Gastroesophageal sphincter (tissue), 4 donors: Measurements from ENCODE around the gene IVL. TPM values are rescaled to one million over a fixed set of nuclear protein-coding genes. Genes with fewer than 3 reads are reported as not detected.

Source experiments
- ATAC-seq: fragments of 150-250 bp; one replicate; pipeline ENCODE4 v1.9.1; 2016; ENCODE audit warnings: mild to moderate bottlenecking, moderate library complexity
- H3K27ac ChIP-seq, 4 donors: fragments of 200-600 bp; sonication (generic) in 3 of 4; 1 replicate in 3 of 4; 2 replicates in 1 of 4; pipeline ENCODE4 v1.5.1; 2016 to 2019
- H3K27me3 ChIP-seq: fragments of 200-600 bp; sonication (generic); one replicate; pipeline ENCODE4 v1.5.1; 2019
- H3K36me3 ChIP-seq, 2 donors: fragments of 200-600 bp; sonication (generic); one replicate each; pipeline ENCODE4 v1.5.1; 2019; ENCODE audit warnings: control low read depth in 1 of 2
- H3K4me1 ChIP-seq, 3 donors: fragments of 200-600 bp; sonication (generic); 1 replicate in 2 of 3; 2 replicates in 1 of 3; pipeline ENCODE4 v1.5.1; 2016 to 2019; ENCODE audit warnings: control low read depth in 2 of 3
- H3K4me3 ChIP-seq, 2 donors: fragments of 200-600 bp; sonication (generic); one replicate each; pipeline ENCODE4 v1.5.1; 2019; ENCODE audit warnings: mild to moderate bottlenecking in 1 of 2, moderate library complexity in 1 of 2
- H3K9me3 ChIP-seq, 3 donors: fragments of 200-600 bp; sonication (generic); one replicate each; pipeline ENCODE4 v1.5.1; 2017 to 2019; ENCODE audit warnings: control low read depth in 2 of 3
- EP300 ChIP-seq: sonication (generic); formaldehyde crosslinking; IDR thresholded peaks from one replicate; pipeline ENCODE4 v1.6.1; 2017; ENCODE audit warnings: antibody characterized with exemption, mild to moderate bottlenecking
- POLR2A ChIP-seq, 2 donors: fragments of 450-650 bp; IDR thresholded peaks; one replicate each; pipeline ENCODE4 v1.6.1; 2017; ENCODE audit warnings: antibody characterized with exemption in 2 of 2, mild to moderate bottlenecking in 2 of 2, moderate library complexity in 1 of 2
- POLR2AphosphoS5 ChIP-seq: sonication (generic); formaldehyde crosslinking; IDR thresholded peaks from one replicate; pipeline ENCODE4 v1.6.1; 2017; ENCODE audit warnings: antibody characterized with exemption
- WGBS, 2 donors: methylation state at CpG; one replicate each; pipeline ENCODE4 v1.1.5; 2018; ENCODE audit warnings: low coverage in 1 of 2; 5-methylcytosine and 5-hydroxymethylcytosine counted together
- total RNA-seq, 4 donors: library from RNA; depleted of rRNA; stranded (reverse); fragments of >200 nt; gene quantifications; one replicate each; pipeline ENCODE4 v1.1.0, GENCODE V29; 2016
- TF ChIP-seq, protein P1 (sequence below), 4 experiments: fragments of 200-600 bp in 2 of 4; fragments of 450-650 bp in 2 of 4; sonication (generic) in 1 of 4; IDR thresholded peaks; one replicate each; pipeline ENCODE4 v1.5.1; 2017 to 2019; ENCODE audit warnings: antibody characterized with exemption in 4 of 4, mild to moderate bottlenecking in 2 of 4, moderate library complexity in 2 of 4

Gene IVL
- total RNA-seq, 4 donors from 2014 or later, result 0.31 to 13.7 (median 1.1) TPM; not detected in 1

DNA sequence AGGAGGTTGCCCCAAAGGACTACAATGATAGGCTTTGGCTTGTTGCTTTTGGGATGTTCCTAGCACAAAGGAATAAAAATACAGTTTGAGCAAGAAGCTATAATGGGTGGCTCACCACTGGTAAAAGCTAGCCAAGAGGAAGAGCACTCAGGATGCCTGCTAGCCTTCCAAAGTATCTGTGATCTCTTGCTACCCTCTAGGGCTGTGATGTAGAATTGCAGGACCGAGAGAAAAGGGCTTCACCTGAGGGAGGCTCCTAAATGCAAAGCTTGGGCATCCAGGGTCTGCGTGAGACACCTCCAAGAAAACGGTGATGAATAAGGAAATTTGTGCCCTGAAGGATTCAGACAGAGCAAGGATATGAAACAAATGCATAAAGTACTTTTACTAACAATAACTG is 17.7 kb downstream of the IVL start:
- Histone ChIP-seq H3K27ac (no peak overlapping the region), H3K36me3 (no peaks in the 10 kb centered on the region), H3K27me3 (no peaks in the 10 kb centered on the region), H3K9me3 (no peaks in the 10 kb centered on the region), H3K4me3 (no peak overlapping the region), H3K4me1 (no peaks in the 10 kb centered on the region)
- no peak for ATAC-seq
- no peak for TF ChIP-seq POLR2A (IDR thresholded peaks at IDR 0.05)
- TF ChIP-seq, protein P1, sequence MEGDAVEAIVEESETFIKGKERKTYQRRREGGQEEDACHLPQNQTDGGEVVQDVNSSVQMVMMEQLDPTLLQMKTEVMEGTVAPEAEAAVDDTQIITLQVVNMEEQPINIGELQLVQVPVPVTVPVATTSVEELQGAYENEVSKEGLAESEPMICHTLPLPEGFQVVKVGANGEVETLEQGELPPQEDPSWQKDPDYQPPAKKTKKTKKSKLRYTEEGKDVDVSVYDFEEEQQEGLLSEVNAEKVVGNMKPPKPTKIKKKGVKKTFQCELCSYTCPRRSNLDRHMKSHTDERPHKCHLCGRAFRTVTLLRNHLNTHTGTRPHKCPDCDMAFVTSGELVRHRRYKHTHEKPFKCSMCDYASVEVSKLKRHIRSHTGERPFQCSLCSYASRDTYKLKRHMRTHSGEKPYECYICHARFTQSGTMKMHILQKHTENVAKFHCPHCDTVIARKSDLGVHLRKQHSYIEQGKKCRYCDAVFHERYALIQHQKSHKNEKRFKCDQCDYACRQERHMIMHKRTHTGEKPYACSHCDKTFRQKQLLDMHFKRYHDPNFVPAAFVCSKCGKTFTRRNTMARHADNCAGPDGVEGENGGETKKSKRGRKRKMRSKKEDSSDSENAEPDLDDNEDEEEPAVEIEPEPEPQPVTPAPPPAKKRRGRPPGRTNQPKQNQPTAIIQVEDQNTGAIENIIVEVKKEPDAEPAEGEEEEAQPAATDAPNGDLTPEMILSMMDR (IDR thresholded peaks at IDR 0.05), result peak; percentile 10 to 64 (median 48)
- TF ChIP-seq POLR2AphosphoS5, result no peak
- 59 to 73% methylated on average over 3 of the region's 3 CpGs for WGBS, 2 donors

DNA sequence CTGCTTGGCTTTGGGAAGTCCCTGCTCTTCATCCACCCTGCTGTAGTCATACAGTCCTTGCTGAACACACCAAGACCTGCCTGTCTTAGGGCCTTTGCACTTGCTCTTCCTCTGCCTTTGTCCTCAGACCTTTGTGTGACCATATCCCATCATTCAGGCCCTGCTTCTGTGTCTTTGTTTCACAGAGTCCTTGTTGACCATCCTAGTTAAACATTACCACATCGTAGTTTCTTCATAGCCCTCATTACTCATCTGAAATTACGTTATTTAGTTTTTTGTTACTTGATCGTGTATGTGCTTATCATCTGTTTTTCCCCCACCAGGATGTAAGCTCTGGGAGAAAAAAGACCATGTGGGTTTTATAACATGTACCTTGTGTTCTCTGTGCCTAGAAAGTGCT is 20.3 kb downstream of the IVL start:
- WGBS, 2 donors, result 76 to 80% methylated on average over 1 to 3 of the region's 3 CpGs
- Histone ChIP-seq H3K36me3 (no peaks in the 10 kb centered on the region), H3K4me1 (no peaks in the 10 kb centered on the region), H3K9me3 (no peaks in the 10 kb centered on the region), H3K27ac (no peak overlapping the region), H3K27me3 (no peaks in the 10 kb centered on the region), H3K4me3 (no peak overlapping the region)
- no peak for TF ChIP-seq EP300
- no peak for TF ChIP-seq POLR2A (IDR thresholded peaks at IDR 0.05)
- TF ChIP-seq, protein P1 (IDR thresholded peaks at IDR 0.05), result no peak
- no peak for TF ChIP-seq POLR2AphosphoS5
- no peak for ATAC-seq

- Histone ChIP-seq H3K36me3 (no peaks in the 10 kb centered on the region), H3K27me3 (no peaks in the 10 kb centered on the region), H3K27ac (no peak overlapping the region), H3K9me3 (no peaks in the 10 kb centered on the region), H3K4me1 (no peaks in the 10 kb centered on the region), H3K4me3 (no peak overlapping the region)
- no peak for TF ChIP-seq POLR2A (IDR thresholded peaks at IDR 0.05)
- TF ChIP-seq POLR2AphosphoS5, result no peak
- 70 to 76% methylated on average over 4 of the region's 4 CpGs for WGBS, 2 donors
- ATAC-seq, result no peak
These were observed 23.9 kb downstream of the IVL start for GRCh38 chr1:152932170-152932811.

- TF ChIP-seq EP300 (no peak), POLR2AphosphoS5 (no peak), POLR2A (IDR thresholded peaks at IDR 0.05) (no peak)
- TF ChIP-seq, protein P1 (IDR thresholded peaks at IDR 0.05), result no peak
- H3K4me1 ChIP-seq, result no peaks in the 10 kb centered on the region
- no peak overlapping the region for H3K4me3 ChIP-seq
- no peaks in the 10 kb centered on the region for H3K9me3 ChIP-seq
- WGBS, 2 donors, result 72 to 78% methylated on average over 1 to 2 of the region's 2 CpGs
- H3K36me3 ChIP-seq, result no peaks in the 10 kb centered on the region
- H3K27me3 ChIP-seq, result no peaks in the 10 kb centered on the region
- ATAC-seq, result no peak
- no peak overlapping the region for H3K27ac ChIP-seq
These were observed 24.9 kb downstream of the IVL start for GRCh38 chr1:152933196-152933595.

DNA sequence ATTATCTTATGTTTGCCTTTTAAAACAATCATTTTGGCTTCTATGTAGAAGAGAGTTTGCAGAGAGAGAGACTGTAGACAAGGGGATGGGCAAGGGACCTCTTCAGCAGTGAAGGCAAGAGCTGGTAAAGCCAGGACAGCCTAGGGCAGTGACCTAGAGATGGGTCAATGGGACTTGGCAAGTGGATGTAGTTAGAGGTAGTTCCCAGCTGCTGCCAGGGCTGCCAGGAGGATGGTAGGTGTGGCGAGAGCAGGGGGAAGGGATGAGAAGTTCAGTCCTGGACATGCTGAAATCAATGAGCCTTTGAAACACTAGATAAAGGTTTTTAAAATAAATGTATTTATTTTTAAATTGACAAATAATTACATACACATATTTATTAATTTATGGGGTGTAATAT is 32.3 kb downstream of the IVL start:
- 92% methylated on average over 1 of the region's 1 CpG; no CpG with 5 or more reads in 1 of the 2 donors for WGBS, 2 donors
- H3K4me1 ChIP-seq, result no peaks in the 10 kb centered on the region
- no peak overlapping the region for H3K4me3 ChIP-seq
- TF ChIP-seq, protein P1 (IDR thresholded peaks at IDR 0.05), result no peak
- no peak for TF ChIP-seq POLR2A (IDR thresholded peaks at IDR 0.05)
- TF ChIP-seq POLR2AphosphoS5, result no peak
- no peak for TF ChIP-seq EP300
- no peaks in the 10 kb centered on the region for H3K9me3 ChIP-seq
- no peak for ATAC-seq
- H3K27me3 ChIP-seq, result no peaks in the 10 kb centered on the region
- H3K36me3 ChIP-seq, result no peaks in the 10 kb centered on the region
- no peak overlapping the region for H3K27ac ChIP-seq
